Measurements from ENCODE around the gene RBM23.
A peak's percentile ranks its signal among the peaks of the same experiment; 100 is the strongest.

RBM23 gene

GRCh38 chr14:22875748-22876319 is 43.1 kb downstream of the RBM23 start:
- DNase-seq (ENCODE audit: low spot score), result no peak
- TF ChIP-seq CTCF (IDR thresholded peaks at IDR 0.05; ENCODE audit: extremely low read depth, insufficient read depth, missing control alignments), result no peak
- in situ Hi-C loops (cut with MboI; ENCODE audit: low pct_unique_long_range_greater_than_20kb, low sequenced_read_pairs, unreplicated experiment), result no loop called here

- in situ Hi-C loops (cut with MboI; ENCODE audit: low pct_unique_long_range_greater_than_20kb, low sequenced_read_pairs, unreplicated experiment), result no loop called here
- TF ChIP-seq CTCF (IDR thresholded peaks at IDR 0.05; ENCODE audit: extremely low read depth, insufficient read depth, missing control alignments), result no peak
These were observed 43.8 kb downstream of the RBM23 start for GRCh38 chr14:22875003-22875747.

GRCh38 chr14:22872833-22873520 is 46.0 kb downstream of the RBM23 start:
- in situ Hi-C loops (cut with MboI; ENCODE audit: low pct_unique_long_range_greater_than_20kb, low sequenced_read_pairs, unreplicated experiment), result loop anchor here (25.0 kb wide), 1 partner anchor 286 kb away; the partner anchor contains the start of genes ABHD4 and DAD1
- no peak for TF ChIP-seq CTCF (IDR thresholded peaks at IDR 0.05; ENCODE audit: extremely low read depth, insufficient read depth, missing control alignments)

More at GRCh38 chr14:22875003-22875747, 43.8 kb downstream of the RBM23 start:
- DNase-seq (ENCODE audit: low spot score), result no peak

GRCh38 chr14:22872033-22872832 is 46.7 kb downstream of the RBM23 start:
- in situ Hi-C loops (cut with MboI; ENCODE audit: low pct_unique_long_range_greater_than_20kb, low sequenced_read_pairs, unreplicated experiment), result loop anchor here (25.0 kb wide), 1 partner anchor 285 kb away; the partner anchor contains the start of genes ABHD4 and DAD1
- TF ChIP-seq CTCF (IDR thresholded peaks at IDR 0.05; ENCODE audit: extremely low read depth, insufficient read depth, missing control alignments), result peak; percentile 90
- peak; percentile 83 for DNase-seq (ENCODE audit: low spot score)

More at GRCh38 chr14:22872833-22873520, 46.0 kb downstream of the RBM23 start:
- DNase-seq (ENCODE audit: low spot score), result no peak

- in situ Hi-C loops (cut with MboI; ENCODE audit: low pct_unique_long_range_greater_than_20kb, low sequenced_read_pairs, unreplicated experiment), result loop anchor here (25.0 kb wide), 1 partner anchor 284 kb away; the partner anchor contains the start of genes ABHD4 and DAD1
- peak; percentile 87 for DNase-seq (ENCODE audit: low spot score)
- TF ChIP-seq CTCF (IDR thresholded peaks at IDR 0.05; ENCODE audit: extremely low read depth, insufficient read depth, missing control alignments), result peak; percentile 17
These were observed 47.5 kb downstream of the RBM23 start, which contains the start of gene LRP10 for GRCh38 chr14:22871224-22872032. LRP10 (plus strand) TSS chr14:22871740; CDS start chr14:22872304, 564 bp downstream.

Data from GM13977 (cell line).